GM18505 (cell line): ENCODE data around the gene ASCC1.

Experiments
- ATAC-seq: cut with Tn5 transposase; IDR thresholded peaks from one replicate; pipeline ENCODE4 v1.9.1; 2021; ENCODE audit not compliant: unreplicated experiment
- POLR2A ChIP-seq: IDR thresholded peaks from 4 replicates; pipeline ENCODE4 v1.6.1; 2011; ENCODE audit warnings: borderline replicate concordance; ENCODE audit not compliant: insufficient read depth, insufficient read length; ENCODE audit errors: extremely low read depth

Gene ASCC1

DNA sequence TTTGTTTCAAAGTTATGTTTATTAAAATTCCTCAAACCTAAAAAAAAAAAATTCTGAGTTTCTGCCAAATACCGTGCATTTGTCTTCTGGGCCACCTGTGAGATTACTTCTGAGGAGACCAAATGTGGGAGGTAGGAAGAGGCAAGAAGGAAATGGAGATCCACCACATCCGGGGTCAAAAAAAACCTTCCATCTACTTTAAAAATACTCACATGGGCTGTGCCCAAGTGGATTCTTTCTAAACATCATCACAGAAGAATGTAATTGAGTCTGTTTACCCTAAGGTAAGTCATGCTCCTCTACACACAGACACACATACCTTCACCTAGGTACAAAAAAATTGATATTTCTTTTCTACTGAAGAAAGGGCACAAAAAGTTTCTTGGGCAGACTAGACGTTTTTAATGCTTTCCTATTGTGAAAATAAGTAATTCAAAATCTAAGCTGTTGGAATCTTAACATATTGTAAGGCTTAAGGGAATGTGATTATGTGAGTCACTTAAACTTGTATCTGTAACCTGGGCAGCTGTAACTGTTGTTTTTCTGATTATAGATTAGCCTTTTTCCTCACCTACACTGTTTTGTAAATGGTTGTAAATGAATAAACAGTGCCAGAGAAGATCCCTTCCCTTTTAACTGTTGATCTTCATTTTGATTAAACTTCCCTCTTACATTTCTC is 108.6 kb downstream of the ASCC1 start:
- ATAC-seq: no peak
- TF ChIP-seq POLR2A: no peak

DNA sequence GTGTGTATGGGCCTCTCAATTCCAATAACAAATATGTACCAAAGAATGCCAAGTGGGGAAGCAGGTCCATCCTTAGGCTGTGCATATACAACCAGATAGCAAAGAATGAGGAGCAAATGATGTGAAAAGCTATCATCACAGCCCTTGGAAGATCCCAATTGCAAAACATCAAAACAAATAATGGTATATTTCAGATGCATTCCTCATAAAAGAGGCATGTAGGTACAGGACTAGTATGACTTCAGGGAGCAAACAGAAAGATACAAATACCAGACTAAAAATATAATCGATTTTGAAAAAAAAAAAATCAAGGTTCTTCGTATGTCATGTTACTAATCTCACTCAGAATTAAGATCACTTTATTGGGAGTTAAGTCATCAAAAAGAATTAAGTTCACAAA is 109.2 kb downstream of the ASCC1 start:
- no peak for TF ChIP-seq POLR2A
- ATAC-seq: no peak

DNA sequence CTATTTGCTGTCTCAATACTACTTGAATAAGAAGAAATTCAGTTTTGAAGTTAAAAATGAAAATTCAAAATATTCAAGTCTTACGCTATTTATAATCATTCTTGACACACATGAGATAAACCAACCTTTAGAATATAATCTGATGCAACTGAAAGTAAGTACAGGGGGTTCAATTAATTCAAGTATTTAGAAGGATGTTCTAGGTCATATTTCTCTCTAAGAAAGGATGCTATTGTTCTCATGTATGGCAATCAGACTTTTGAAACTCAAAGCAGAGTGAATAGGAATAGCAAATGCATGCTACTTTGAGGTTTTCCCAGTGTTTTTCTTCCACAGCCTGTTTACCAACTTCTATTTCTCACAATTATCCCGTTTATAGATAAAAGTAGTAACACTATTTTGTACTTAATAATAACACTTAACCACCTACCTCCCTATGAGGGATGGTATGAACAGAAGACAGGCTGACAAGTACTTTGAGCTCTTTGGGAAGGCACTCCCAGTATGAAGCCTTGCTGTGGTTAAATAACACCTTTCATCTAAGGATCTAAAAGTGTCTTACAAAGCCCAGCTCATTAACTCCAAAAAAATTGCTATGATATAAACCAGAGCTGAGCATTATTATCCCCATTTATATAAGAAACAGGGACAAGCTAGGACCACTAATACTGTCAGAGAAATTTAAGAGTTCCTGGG is 109.8 kb downstream of the ASCC1 start:
- no peak for TF ChIP-seq POLR2A
- ATAC-seq: no peak

DNA sequence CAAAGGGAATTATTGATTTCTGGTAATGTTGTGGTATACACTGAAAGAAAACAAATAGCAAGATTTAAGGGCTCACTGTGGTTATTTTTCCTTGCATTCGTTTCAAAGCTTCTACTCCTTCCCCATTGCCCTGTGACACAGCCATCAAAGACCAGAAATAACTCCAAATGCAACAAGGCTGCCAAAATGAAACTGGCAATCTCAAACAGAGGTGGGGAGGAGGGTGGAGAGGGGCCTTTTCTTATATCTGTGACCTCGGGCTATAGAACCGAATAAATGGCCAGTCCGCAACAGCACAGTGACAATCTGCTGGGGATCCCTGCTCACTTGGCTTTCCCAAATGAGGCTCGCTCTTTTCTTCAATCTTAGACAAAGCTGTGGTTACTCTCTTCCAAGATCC is 110.4 kb downstream of the ASCC1 start:
- no peak for ATAC-seq
- TF ChIP-seq POLR2A: no peak

DNA sequence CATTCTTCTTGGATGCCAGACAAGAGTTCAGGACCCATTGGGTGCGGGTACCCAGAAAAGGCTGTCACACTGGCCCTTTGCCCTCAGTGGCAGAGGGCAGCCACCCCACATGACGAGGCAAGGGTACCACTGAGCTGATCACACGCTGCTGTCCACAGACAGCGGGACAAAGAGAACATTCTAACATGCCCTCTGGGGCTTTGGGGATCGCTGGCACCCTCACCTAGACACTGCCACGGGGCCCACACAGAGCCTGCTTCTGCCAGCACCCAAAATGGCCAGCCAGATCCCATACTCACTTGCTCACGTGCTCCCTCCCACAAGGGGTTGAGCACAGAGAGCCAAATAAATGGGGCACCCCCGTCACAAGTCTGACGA is 111.0 kb downstream of the ASCC1 start:
- ATAC-seq: no peak
- TF ChIP-seq POLR2A: no peak

DNA sequence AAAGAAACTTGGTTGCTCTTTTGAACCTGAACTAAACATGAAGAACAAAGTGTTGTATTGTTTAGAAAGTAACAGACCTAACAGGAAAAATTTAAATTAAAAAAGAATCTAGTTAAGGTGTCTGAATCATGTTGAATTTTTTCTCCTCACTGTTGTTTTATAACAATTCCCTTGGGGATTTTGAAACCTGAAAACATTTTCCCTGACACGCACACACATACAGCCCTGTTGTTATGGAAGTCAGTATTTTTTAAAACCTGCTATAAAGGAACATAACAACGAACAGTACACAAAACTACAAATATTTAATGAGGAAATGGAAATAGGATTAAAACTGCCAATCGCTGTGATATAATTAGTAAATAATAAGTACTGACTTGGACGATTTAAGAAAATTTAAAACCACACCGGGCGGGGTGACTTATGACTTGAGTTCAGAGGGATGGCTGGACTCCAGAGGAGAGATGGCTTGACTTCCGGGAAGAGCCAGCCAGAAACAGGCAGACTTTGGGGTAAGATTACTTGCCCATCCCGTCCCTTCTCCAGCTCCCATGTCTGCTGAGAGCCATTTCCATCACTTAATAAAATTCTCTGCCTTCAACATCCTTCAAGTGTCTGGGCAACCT is 111.5 kb downstream of the ASCC1 start:
- TF ChIP-seq POLR2A: no peak
- ATAC-seq: no peak

DNA sequence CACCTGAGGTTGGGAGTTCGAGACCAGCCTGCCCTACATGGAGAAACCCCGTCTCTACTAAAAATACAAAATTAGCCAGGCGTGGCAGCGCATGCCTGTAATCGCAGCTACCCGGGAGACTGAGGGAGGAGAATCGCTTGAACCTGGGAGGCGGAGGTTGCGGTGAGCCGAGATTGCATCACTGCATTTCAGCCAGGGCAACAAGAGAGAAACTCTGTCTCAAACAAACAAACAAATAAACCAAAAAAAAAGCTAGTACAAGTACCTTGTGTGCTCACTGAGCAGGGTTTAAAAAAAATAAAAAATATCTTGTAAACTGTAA is 116.5 kb downstream of the ASCC1 start:
- no peak for TF ChIP-seq POLR2A
- ATAC-seq: no peak

DNA sequence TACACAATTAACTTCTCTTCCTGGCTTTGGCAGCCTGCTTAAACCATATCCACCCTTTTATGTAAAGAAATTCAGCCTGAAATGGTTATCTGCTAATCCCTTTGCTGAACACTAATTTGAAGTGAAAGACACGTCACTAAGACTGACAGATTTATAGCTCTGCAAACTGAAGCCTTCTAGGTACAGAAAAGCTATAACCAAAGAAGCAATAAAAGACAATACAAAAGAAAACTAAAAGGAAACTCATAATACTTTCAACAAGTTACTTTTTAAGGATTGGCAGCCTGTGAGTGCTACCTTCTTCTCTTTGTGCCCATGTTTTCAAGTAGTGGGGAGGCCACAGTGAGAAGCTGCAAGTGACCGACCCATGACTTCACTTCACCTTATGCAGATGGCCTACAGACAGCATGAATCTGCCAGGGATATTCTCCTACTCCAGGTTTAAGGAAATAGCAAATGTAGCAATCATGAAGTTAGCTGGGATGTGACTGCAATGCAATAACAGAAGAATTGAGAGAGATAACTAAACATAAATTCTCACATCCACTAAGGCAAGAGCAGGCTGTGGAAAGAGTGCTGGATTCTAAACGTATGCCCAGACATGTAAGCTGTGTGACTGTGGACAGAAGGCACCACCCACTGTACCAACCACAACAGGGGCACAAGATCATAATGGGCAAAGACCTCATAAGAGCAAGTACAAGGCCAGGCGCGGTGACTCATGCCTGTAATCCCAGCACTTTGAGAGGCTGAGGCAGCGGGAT is 117.1 kb downstream of the ASCC1 start:
- ATAC-seq: no peak

DNA sequence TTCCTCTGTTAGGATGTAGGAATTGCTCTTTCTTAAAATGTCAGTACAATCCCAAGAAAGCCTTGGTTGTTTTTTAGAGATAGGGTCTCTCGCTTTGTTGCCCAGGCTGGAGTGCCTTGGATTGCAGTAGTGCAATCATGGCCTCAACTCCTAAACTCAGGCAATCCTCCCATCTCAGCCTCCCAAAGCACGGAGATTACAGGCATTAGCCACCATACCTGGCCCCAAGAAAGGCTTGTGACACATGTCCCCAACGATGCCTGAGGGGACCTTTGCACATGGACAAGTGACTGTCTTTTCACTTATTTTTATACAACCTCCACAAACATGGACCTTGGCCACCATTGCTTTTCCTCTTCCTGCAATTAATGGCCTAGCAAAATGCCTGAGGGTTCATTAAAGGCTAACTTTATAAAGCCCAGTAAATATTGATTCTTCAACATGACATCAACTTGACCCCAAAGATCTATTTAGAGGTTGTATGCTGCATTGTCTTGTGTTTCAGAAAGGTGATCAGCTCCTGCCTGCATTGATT is 117.7 kb downstream of the ASCC1 start:
- no peak for TF ChIP-seq POLR2A
- ATAC-seq: no peak

More for the DNA sequence above, 117.1 kb downstream of the ASCC1 start:
- no peak for TF ChIP-seq POLR2A

DNA sequence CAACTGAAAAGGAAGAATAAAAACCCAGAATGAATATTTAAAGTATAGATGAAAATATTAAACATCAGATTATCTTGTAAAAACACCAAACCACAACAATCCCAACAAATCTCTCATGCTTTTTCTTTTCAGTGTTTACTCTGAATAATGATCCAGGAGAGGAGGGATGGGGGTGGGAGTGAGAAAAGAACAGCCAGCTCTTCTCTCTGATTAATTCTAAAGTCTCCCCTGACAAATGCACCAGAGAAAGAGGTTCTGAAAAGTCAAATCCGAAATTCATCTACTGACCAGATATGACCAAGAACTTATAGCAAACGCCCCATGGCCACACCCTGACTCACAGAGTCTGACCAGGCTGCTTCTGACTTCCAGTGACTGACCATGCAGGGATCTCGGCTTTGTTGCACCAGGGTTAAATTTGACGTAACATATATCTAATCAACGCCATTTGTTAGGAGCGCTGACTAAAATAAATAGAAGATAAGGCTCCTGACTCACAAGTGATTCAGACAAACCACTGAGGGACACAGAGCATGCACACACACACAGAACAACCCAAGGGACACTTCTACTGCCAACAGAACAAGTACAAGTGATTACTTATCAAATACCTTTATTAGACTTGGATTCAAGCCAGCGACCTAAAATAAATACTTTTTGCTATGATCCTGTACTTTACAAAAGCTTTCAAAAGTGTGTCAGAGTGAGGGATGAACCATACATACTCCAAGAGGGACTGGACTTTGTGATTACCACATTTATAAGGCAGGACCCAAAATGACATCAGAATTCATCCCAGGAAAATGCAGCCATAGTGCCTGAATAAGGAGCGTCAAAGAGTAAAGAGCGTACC is 118.4 kb downstream of the ASCC1 start:
- ATAC-seq: no peak
- no peak for TF ChIP-seq POLR2A

DNA sequence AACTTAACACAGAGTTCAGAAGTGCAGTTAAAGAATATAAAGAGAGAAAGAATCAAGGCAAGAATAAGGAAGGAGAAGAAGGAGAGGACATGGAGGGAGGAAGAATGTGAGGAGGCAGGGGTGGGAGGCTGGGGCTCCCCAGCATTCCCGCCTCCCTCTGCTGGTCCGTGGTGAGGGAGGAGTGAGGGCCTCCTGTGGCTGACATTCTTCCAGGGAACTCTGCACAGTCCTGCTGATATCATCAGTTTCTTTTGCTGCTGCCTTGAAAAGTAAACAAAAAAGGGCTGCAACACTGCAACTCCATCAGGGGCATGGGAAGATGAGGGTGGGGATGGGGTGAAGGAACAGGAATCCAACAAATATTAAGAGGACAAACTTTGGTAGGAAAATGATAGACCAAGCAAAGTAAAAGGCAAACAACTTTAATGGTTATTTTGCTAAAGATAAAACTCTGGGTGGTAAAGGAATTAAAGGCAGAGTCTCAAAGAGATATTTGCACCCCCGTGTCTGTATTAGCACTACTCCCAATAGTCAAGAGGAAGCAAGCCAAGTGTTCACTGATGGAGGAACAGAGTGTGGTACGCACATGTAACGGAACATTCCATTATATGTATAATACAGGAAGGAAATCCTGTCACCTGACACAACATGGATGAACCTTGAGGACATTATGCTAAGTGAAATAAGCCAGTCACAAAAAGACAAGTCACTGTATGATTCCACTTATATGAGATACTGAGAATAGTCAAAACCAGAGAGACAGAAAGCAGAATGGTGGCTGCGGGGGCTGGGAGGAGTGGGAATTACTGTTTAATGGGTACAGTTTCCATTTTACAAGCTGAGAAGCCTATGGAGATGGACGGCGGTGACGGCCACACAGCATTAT is 119.7 kb downstream of the ASCC1 start:
- TF ChIP-seq POLR2A: no peak
- ATAC-seq: no peak

DNA sequence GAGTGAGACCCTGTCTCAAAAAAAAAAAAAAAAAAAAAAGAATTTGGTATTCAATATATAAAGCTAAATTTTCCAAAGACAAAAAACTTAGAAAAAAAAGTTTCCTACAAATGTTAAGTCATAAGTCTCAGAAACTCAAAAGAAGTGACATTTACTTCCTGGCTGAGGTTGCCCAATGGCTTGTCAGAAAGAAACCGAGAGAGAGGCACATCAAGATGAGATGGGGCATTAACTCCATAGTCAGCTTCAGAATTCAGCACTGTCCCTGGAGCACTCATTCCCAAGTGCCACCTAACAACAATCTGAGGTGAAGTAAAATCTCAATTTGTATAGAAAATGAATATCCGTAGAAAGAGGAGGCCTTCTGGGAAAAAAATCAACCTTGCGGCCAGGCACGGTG is 120.9 kb downstream of the ASCC1 start:
- no peak for TF ChIP-seq POLR2A

More for the DNA sequence above, 120.9 kb downstream of the ASCC1 start:
- no peak for ATAC-seq
